ENCODE measurements around the gene GHRHR. TPM values are rescaled to one million over a fixed set of nuclear protein-coding genes. Genes with fewer than 3 reads are reported as not detected.

Gene GHRHR
- total RNA-seq, 1 donor from 2014 or later, result not detected

DNA sequence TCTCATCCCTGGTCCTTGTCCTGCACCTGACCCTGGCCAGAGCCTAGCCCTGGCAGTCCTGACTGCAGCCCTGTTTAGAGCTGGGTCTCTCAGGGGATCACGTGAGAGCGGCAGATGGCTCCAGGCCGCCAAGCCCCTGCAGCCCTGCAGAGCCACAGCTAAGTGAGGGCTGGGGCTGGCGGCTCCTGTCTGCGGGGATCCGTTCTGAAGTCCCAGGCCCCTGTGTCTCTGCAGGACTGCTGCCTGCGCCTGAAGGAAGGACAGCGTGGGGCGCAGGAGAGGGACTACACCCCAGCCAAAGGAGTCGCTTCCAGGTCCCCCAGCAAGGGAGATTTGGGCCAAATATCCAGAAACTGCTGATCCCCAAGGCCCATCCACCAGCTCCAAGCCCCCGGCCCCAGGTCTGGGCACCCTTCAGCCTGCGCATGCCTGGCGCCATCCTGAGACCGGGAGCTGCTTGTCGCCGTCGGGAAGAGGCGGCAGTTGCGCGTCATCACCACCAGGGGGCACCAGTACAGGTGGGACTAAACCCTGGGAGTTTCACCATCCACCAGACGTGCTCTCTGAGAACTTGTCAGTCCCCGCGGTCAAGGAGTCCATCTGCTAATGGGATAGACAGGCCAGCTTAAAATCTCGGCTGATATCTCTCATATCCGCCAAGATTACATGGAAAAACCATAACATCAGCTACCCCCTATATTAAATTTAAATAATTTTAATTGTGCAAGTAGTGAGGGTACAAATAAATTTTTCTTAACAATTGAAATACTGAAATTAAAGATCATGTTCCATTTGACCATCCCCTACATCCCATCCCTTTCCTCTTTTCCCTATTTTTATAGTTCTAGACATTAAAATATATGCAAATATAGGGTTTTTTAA is 25.1 kb upstream of the GHRHR start:
- Mint-ChIP-seq H3K27ac (ENCODE audit: unreplicated experiment) (peak overlapping the region; percentile 81), H3K36me3 (ENCODE audit: unreplicated experiment) (no peaks in the 10 kb centered on the region), H3K9me3 (ENCODE audit: unreplicated experiment) (peaks cover 5% of the 10 kb centered on the region), H3K27me3 (ENCODE audit: unreplicated experiment) (peaks cover 10% of the 10 kb centered on the region), H3K4me3 (ENCODE audit: unreplicated experiment) (peak overlapping the region; percentile 61), H3K4me1 (ENCODE audit: low read depth, unreplicated experiment) (peaks cover 3% of the 10 kb centered on the region)
- TF ChIP-seq, protein P1, sequence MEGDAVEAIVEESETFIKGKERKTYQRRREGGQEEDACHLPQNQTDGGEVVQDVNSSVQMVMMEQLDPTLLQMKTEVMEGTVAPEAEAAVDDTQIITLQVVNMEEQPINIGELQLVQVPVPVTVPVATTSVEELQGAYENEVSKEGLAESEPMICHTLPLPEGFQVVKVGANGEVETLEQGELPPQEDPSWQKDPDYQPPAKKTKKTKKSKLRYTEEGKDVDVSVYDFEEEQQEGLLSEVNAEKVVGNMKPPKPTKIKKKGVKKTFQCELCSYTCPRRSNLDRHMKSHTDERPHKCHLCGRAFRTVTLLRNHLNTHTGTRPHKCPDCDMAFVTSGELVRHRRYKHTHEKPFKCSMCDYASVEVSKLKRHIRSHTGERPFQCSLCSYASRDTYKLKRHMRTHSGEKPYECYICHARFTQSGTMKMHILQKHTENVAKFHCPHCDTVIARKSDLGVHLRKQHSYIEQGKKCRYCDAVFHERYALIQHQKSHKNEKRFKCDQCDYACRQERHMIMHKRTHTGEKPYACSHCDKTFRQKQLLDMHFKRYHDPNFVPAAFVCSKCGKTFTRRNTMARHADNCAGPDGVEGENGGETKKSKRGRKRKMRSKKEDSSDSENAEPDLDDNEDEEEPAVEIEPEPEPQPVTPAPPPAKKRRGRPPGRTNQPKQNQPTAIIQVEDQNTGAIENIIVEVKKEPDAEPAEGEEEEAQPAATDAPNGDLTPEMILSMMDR (IDR thresholded peaks at IDR 0.05; ENCODE audit: partially characterized antibody, unreplicated experiment), result peak; percentile 100
- peak; percentile 96 for DNase-seq

- Mint-ChIP-seq H3K36me3 (ENCODE audit: unreplicated experiment) (peaks cover 5% of the 10 kb centered on the region), H3K4me1 (ENCODE audit: low read depth, unreplicated experiment) (no peaks in the 10 kb centered on the region), H3K4me3 (ENCODE audit: unreplicated experiment) (no peak overlapping the region), H3K27ac (ENCODE audit: unreplicated experiment) (no peak overlapping the region), H3K9me3 (ENCODE audit: unreplicated experiment) (peaks cover 14% of the 10 kb centered on the region), H3K27me3 (ENCODE audit: unreplicated experiment) (peaks cover 4% of the 10 kb centered on the region)
- TF ChIP-seq, protein P1 (IDR thresholded peaks at IDR 0.05; ENCODE audit: partially characterized antibody, unreplicated experiment), result no peak
- no peak for DNase-seq
These were observed 22.0 kb upstream of the GHRHR start for GRCh38 chr7:30941582-30942323.

DNA sequence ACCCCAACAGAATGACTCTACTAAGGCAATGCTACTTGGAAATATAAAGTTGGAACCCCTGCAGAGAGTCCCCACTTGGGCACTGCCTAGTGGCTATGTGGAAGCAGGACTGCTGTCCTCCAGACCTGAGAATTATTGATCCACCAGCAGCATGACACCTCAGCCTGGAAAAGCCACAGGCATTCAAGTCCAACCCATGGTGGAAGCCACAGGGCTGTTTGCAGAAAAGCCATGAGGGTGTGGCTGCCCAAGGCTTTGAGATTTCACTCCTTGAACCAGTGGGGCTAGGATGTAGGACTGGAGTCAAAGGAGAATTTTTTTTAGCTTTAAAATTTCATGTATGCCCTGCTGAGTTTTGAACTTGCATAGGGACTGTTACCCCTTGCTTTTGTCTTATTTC is 13.6 kb upstream of the GHRHR start:
- TF ChIP-seq, protein P1 (IDR thresholded peaks at IDR 0.05; ENCODE audit: partially characterized antibody, unreplicated experiment), result no peak
- H3K27ac Mint-ChIP-seq (ENCODE audit: unreplicated experiment), result no peak overlapping the region
- peaks cover 16% of the 10 kb centered on the region for H3K36me3 Mint-ChIP-seq (ENCODE audit: unreplicated experiment)
- H3K27me3 Mint-ChIP-seq (ENCODE audit: unreplicated experiment), result no peaks in the 10 kb centered on the region
- H3K4me1 Mint-ChIP-seq (ENCODE audit: low read depth, unreplicated experiment), result no peaks in the 10 kb centered on the region
- no peak overlapping the region for H3K4me3 Mint-ChIP-seq (ENCODE audit: unreplicated experiment)
- H3K9me3 Mint-ChIP-seq (ENCODE audit: unreplicated experiment), result peaks cover 13% of the 10 kb centered on the region
- no peak for DNase-seq

- H3K4me3 Mint-ChIP-seq (ENCODE audit: unreplicated experiment), result no peak overlapping the region
- peaks cover 6% of the 10 kb centered on the region for H3K9me3 Mint-ChIP-seq (ENCODE audit: unreplicated experiment)
- H3K27ac Mint-ChIP-seq (ENCODE audit: unreplicated experiment), result no peak overlapping the region
- TF ChIP-seq, protein P1 (IDR thresholded peaks at IDR 0.05; ENCODE audit: partially characterized antibody, unreplicated experiment), result no peak
- no peaks in the 10 kb centered on the region for H3K27me3 Mint-ChIP-seq (ENCODE audit: unreplicated experiment)
- peaks cover 10% of the 10 kb centered on the region for H3K36me3 Mint-ChIP-seq (ENCODE audit: unreplicated experiment)
- H3K4me1 Mint-ChIP-seq (ENCODE audit: low read depth, unreplicated experiment), result no peaks in the 10 kb centered on the region
- no peak for DNase-seq
These were observed 8.8 kb upstream of the GHRHR start for GRCh38 chr7:30954914-30955313.

All from glutamatergic neuron (in vitro differentiated cells).